ENCODE measurements around the gene PPP6R2. TPM values are rescaled to one million over a fixed set of nuclear protein-coding genes. Genes with fewer than 3 reads are reported as not detected.

PPP6R2 gene
- total and polyA plus RNA-seq, 9 of the 15 experiments (the other 6 are each of a cell fraction or from before 2014, with no cell fraction given) = 0.32 to 39.8 (median 21.4) TPM

DNA sequence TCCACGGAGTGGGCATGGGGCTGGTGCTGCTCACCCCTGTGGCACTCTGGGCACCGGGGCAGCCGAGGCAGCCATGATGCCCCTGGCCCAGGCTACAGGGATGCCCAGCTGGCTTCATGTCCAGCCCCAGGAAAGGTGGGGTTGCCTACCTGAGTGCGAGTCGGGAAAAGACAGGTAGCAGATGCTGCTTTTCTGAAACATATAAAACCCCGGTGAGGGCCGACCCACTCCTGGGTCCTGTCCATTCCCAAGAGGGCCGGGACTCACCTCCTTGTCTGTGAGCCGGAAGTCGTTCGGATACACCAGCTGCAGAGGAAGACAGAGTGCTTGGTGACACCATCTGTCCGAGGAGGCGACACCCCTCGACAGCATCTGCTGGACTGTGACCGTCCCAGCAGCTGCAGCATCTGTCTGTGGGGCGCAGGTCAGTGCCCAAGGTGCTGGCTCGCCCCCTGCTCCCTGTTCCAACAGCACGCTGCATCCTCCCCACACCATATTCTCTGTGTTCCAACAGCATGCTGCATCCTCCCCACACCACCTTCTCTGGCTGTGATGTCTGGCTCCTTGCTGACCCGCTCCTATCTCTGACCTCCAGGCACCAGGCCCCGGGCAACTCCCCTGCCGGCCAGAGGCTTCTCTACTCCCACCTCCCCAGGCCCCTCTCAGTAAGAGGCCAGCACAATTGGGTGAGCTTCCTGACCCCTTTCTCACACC, 24.3 kb upstream of the PPP6R2 start (continued):
- TF ChIP-seq SRSF1 (IDR thresholded peaks at IDR 0.05; ENCODE audit: low read depth, low read length) (no peak), ETS2 (tag; IDR thresholded peaks at IDR 0.05; ENCODE audit: borderline replicate concordance, poor library complexity, severe bottlenecking) (no peak), FOSL1 (tag; conservative IDR thresholded peaks at IDR 0.05) (no peak), KDM2B (CRISPR knock-in tag; IDR thresholded peaks at IDR 0.05) (no peak), USF1 (CRISPR knock-in tag; IDR thresholded peaks at IDR 0.05) (no peak), ZNF253 (CRISPR knock-in tag; conservative IDR thresholded peaks at IDR 0.05) (no peak), MCM2 (IDR thresholded peaks at IDR 0.05; ENCODE audit: low read depth) (no peak), PHB2 (IDR thresholded peaks at IDR 0.05; ENCODE audit: low read depth) (no peak), EGR1 (conservative IDR thresholded peaks at IDR 0.05) (no peak), CEBPG (CRISPR knock-in tag; IDR thresholded peaks at IDR 0.05) (no peak), CEBPG (tag; conservative IDR thresholded peaks at IDR 0.05 in 1 of 2, IDR thresholded peaks at IDR 0.05 in 1 of 2) (no peak), FOXJ2 (tag; IDR thresholded peaks at IDR 0.05) (no peak), CHD4 (IDR thresholded peaks at IDR 0.05; ENCODE audit: insufficient read depth, insufficient replicate concordance, low read depth, low read length, poor library complexity, severe bottlenecking) (no peak), MECOM (CRISPR knock-in tag; IDR thresholded peaks at IDR 0.05) (no peak), NBN (IDR thresholded peaks at IDR 0.05; ENCODE audit: low read depth) (no peak)
- TF ChIP-seq, protein P1, sequence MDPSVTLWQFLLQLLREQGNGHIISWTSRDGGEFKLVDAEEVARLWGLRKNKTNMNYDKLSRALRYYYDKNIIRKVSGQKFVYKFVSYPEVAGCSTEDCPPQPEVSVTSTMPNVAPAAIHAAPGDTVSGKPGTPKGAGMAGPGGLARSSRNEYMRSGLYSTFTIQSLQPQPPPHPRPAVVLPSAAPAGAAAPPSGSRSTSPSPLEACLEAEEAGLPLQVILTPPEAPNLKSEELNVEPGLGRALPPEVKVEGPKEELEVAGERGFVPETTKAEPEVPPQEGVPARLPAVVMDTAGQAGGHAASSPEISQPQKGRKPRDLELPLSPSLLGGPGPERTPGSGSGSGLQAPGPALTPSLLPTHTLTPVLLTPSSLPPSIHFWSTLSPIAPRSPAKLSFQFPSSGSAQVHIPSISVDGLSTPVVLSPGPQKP (CRISPR knock-in tag; IDR thresholded peaks at IDR 0.05) = no peak
- TF ChIP-seq, protein P2, sequence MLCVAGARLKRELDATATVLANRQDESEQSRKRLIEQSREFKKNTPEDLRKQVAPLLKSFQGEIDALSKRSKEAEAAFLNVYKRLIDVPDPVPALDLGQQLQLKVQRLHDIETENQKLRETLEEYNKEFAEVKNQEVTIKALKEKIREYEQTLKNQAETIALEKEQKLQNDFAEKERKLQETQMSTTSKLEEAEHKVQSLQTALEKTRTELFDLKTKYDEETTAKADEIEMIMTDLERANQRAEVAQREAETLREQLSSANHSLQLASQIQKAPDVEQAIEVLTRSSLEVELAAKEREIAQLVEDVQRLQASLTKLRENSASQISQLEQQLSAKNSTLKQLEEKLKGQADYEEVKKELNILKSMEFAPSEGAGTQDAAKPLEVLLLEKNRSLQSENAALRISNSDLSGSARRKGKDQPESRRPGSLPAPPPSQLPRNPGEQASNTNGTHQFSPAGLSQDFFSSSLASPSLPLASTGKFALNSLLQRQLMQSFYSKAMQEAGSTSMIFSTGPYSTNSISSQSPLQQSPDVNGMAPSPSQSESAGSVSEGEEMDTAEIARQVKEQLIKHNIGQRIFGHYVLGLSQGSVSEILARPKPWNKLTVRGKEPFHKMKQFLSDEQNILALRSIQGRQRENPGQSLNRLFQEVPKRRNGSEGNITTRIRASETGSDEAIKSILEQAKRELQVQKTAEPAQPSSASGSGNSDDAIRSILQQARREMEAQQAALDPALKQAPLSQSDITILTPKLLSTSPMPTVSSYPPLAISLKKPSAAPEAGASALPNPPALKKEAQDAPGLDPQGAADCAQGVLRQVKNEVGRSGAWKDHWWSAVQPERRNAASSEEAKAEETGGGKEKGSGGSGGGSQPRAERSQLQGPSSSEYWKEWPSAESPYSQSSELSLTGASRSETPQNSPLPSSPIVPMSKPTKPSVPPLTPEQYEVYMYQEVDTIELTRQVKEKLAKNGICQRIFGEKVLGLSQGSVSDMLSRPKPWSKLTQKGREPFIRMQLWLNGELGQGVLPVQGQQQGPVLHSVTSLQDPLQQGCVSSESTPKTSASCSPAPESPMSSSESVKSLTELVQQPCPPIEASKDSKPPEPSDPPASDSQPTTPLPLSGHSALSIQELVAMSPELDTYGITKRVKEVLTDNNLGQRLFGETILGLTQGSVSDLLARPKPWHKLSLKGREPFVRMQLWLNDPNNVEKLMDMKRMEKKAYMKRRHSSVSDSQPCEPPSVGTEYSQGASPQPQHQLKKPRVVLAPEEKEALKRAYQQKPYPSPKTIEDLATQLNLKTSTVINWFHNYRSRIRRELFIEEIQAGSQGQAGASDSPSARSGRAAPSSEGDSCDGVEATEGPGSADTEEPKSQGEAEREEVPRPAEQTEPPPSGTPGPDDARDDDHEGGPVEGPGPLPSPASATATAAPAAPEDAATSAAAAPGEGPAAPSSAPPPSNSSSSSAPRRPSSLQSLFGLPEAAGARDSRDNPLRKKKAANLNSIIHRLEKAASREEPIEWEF (CRISPR knock-in tag; IDR thresholded peaks at IDR 0.05) = no peak
- TF ChIP-seq, protein P3, sequence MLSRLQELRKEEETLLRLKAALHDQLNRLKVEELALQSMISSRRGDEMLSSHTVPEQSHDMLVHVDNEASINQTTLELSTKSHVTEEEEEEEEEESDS (CRISPR knock-in tag; IDR thresholded peaks at IDR 0.05) = no peak
- TF ChIP-seq, protein P4, sequence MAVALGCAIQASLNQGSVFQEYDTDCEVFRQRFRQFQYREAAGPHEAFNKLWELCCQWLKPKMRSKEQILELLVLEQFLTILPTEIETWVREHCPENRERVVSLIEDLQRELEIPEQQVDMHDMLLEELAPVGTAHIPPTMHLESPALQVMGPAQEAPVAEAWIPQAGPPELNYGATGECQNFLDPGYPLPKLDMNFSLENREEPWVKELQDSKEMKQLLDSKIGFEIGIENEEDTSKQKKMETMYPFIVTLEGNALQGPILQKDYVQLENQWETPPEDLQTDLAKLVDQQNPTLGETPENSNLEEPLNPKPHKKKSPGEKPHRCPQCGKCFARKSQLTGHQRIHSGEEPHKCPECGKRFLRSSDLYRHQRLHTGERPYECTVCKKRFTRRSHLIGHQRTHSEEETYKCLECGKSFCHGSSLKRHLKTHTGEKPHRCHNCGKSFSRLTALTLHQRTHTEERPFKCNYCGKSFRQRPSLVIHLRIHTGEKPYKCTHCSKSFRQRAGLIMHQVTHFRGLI (CRISPR knock-in tag; IDR thresholded peaks at IDR 0.05) = no peak
